ENCODE measurements around the gene ALDH1L2. TPM values are rescaled to one million over a fixed set of nuclear protein-coding genes. Genes with fewer than 3 reads are reported as not detected.

Gene ALDH1L2
- total RNA-seq, 1 donor from 2014 or later = 9.7 TPM

- H3K36me3 ChIP-seq = no peaks in the 10 kb centered on the region
- no peaks in the 10 kb centered on the region for H3K9me3 ChIP-seq
- no peak overlapping the region for H3K27ac ChIP-seq
- TF ChIP-seq CTCF (IDR thresholded peaks at IDR 0.05) = no peak
- no peak overlapping the region for H3K4me3 ChIP-seq
- no peak for DNase-seq
- H3K27me3 ChIP-seq (ENCODE audit: low read depth) = no peaks in the 10 kb centered on the region
- ATAC-seq = no peak
- intact Hi-C loops (cut with DNase I) = no loop called here
- peaks cover 10% of the 10 kb centered on the region for H3K4me1 ChIP-seq
Observed at GRCh38 chr12:105083031-105083430, 1.2 kb downstream of the ALDH1L2 start.

DNA sequence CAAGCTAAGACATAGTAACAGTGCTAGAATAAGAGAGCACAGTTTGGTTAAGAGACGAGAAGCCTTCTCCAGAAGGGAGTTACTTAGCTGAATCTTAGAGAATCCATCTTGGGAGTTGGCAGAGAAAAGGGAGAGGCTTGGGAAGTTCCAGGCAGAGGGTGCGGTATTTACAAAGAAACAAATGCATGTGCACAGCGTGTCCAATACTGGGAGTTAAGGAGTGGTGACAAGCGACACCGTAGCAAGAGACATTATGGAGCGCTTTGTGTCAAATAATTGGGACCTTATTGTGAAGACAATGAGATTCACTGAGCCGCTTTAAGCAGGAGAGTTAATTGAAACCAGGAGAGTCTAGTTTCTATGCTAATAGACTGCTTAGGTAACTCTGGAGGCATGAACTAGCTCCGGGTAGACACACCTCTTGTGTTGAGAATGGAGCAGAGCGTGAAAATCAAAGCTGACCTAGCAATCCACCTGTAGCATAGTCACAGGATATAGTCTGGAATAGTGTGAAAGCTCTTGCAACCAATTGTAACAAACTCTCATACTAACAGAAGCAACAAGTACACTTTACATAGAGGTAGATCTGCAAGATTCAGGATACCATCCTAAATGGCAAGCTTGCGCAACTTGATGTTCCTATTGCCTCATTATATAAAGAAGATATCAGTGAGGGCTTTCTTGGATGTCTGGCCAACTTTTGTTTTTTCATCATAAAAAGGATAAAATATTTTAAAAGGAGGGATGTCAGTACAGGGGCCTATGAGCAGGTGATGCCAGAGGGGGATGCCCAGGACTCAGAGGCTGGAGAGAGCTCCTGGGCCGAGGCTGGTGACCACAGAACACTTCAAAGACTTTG, 5.3 kb downstream of the ALDH1L2 start:
- DNase-seq (no peak), ATAC-seq (no peak)
- Histone ChIP-seq H3K4me1 (peaks cover 13% of the 10 kb centered on the region), H3K9me3 (no peaks in the 10 kb centered on the region), H3K36me3 (no peaks in the 10 kb centered on the region), H3K27me3 (ENCODE audit: low read depth) (no peaks in the 10 kb centered on the region), H3K27ac (no peak overlapping the region), H3K4me3 (no peak overlapping the region)
- TF ChIP-seq CTCF (IDR thresholded peaks at IDR 0.05) = no peak
- intact Hi-C loops (cut with DNase I) = no loop called here

DNA sequence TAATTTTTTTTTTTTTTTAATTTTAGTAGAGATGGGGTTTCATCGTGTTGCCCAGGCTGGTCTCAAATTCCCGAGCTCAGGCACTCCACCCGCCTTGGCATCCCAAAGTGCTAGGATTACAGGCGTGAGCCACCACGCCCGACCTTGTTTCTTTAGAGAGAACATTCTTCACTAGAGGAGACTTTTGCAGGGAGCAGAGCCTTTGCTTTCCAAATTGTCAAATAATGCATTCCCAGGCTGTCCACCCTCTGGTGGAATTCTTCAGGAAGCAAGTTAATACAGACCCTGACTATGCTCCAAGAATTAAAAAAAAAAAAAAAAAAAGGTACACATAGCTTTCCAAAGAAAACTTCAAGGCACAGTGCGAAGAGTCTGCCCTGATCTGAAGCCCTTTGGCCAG, 6.8 kb downstream of the ALDH1L2 start:
- DNase-seq = no peak
- Histone ChIP-seq H3K9me3 (no peaks in the 10 kb centered on the region), H3K4me1 (peaks cover 6% of the 10 kb centered on the region), H3K4me3 (no peak overlapping the region), H3K36me3 (no peaks in the 10 kb centered on the region), H3K27ac (no peak overlapping the region), H3K27me3 (ENCODE audit: low read depth) (no peaks in the 10 kb centered on the region)
- ATAC-seq = no peak
- intact Hi-C loops (cut with DNase I) = no loop called here
- no peak for TF ChIP-seq CTCF (IDR thresholded peaks at IDR 0.05)

GRCh38 chr12:105076913-105077312, 7.3 kb downstream of the ALDH1L2 start:
- no peaks in the 10 kb centered on the region for H3K36me3 ChIP-seq
- ATAC-seq = no peak
- H3K4me1 ChIP-seq = peaks cover 6% of the 10 kb centered on the region
- DNase-seq = no peak
- H3K27ac ChIP-seq = no peak overlapping the region
- intact Hi-C loops (cut with DNase I) = no loop called here
- no peaks in the 10 kb centered on the region for H3K27me3 ChIP-seq (ENCODE audit: low read depth)
- no peak overlapping the region for H3K4me3 ChIP-seq
- no peaks in the 10 kb centered on the region for H3K9me3 ChIP-seq
- TF ChIP-seq CTCF (IDR thresholded peaks at IDR 0.05) = no peak

DNA sequence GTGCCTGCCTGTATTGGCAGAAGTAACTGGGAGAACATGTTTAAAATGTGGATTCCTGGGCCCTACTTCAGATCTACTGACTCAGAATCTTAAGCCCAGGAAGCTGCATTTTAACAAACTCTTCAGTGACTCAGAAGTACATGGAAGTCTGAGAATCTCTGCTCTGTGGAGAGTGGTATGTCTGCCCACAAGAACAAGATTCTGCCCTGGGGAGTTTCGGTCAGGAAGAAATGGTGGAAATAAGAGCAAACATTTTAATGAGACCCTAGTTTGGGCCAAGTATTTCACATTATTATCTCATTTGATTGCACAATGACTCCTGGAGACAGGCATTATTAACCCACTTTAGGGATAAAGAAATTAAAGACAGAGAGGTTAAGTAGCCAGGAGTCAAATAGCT, 8.2 kb downstream of the ALDH1L2 start:
- H3K4me3 ChIP-seq = no peak overlapping the region
- DNase-seq = no peak
- H3K9me3 ChIP-seq = no peaks in the 10 kb centered on the region
- no peaks in the 10 kb centered on the region for H3K36me3 ChIP-seq
- no peaks in the 10 kb centered on the region for H3K27me3 ChIP-seq (ENCODE audit: low read depth)
- TF ChIP-seq CTCF (IDR thresholded peaks at IDR 0.05) = no peak
- no peak overlapping the region for H3K27ac ChIP-seq
- intact Hi-C loops (cut with DNase I) = no loop called here
- H3K4me1 ChIP-seq = peaks cover 6% of the 10 kb centered on the region
- ATAC-seq = no peak
